Measurements from ENCODE around the gene P4HA1.
"Not testable (repeated sequence)": the region's sequence is repeated elsewhere in the genome, so short reads cannot be mapped to it uniquely, and the experiment has no call there.

DNA sequence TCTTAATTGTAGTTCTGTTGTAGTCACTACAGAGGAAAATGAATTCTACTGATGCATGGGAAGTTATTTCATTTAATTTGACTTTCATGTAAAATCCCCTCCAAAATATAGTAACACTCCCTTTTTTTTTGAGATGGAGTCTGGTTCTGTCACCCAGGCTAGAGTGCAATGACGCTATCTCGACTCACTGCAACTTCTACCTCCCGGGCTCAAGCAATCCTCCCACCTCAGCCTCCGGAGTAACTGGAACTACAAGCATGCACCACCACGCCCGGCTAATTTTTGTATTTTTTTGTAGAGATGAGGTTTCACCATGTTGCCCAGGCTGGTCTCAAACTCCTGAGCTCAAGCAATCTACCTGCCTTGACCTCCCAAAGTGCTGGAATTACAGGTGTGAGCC is 60.4 kb downstream of the P4HA1 start:
- TF ChIP-seq POLR2A (IDR thresholded peaks at IDR 0.05; ENCODE audit: low read depth, low read length); POLR2AphosphoS5 (IDR thresholded peaks at IDR 0.05; ENCODE audit: low read depth, low read length); TAF1 (IDR thresholded peaks at IDR 0.05; ENCODE audit: low read depth, low read length); SPI1 (IDR thresholded peaks at IDR 0.05; ENCODE audit: low read depth, low read length); POU2F2 (IDR thresholded peaks at IDR 0.05; ENCODE audit: low read depth, low read length); PAX5 (IDR thresholded peaks at IDR 0.05; ENCODE audit: insufficient read depth, low read length, severe bottlenecking): not testable (repeated sequence)
